GM21723 (cell line): ENCODE data around the gene ZCCHC10.
"Not testable (repeated sequence)": the region's sequence is repeated elsewhere in the genome, so short reads cannot be mapped to it uniquely, and the experiment has no call there.

ENCODE experiments used
- ATAC-seq: cut with Tn5 transposase; IDR thresholded peaks from one replicate; pipeline ENCODE4 v1.9.1; 2021; ENCODE audit warnings: mild to moderate bottlenecking, moderate library complexity; ENCODE audit not compliant: unreplicated experiment

Gene ZCCHC10

DNA sequence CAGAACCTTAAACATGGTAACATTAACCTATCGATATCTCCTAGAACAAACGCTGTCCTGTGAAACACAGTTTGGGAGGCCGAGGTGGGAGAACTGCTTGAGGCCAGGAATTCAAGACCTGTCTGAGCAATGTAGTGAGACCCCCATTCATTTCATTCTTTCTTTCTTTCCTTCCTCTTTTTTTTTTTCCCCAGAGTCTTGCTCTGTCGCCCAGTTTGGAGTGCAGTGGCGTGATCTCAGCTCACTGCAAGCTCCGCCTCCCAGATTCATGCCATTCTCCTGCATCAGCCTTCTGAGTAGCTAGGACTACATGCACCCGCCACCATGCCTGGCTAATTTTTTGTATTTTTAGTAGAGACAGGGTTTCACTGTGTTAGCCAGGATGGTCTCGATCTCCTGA lies 20.2 kb upstream of the ZCCHC10 start:
- ATAC-seq: not testable (repeated sequence)

DNA sequence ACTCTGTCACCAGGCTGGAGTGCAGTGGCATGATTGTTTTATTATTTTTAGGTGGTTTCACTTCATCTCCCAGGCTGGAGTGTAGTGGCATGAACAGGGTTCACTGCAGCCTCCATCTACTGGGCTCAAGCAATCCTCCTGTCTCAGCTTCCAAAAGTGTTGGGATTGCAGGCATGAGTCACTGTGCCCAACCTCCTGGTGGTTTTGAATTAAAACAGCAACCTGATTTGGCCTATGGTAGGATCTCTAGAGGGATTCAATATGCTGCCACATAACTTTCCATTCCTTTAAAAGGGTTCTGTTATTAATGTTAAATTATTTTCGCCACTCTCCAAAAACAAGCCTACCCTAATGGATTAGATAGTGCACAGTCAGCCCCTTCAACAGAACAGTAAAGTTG lies 15.6 kb upstream of the ZCCHC10 start:
- no peak for ATAC-seq

DNA sequence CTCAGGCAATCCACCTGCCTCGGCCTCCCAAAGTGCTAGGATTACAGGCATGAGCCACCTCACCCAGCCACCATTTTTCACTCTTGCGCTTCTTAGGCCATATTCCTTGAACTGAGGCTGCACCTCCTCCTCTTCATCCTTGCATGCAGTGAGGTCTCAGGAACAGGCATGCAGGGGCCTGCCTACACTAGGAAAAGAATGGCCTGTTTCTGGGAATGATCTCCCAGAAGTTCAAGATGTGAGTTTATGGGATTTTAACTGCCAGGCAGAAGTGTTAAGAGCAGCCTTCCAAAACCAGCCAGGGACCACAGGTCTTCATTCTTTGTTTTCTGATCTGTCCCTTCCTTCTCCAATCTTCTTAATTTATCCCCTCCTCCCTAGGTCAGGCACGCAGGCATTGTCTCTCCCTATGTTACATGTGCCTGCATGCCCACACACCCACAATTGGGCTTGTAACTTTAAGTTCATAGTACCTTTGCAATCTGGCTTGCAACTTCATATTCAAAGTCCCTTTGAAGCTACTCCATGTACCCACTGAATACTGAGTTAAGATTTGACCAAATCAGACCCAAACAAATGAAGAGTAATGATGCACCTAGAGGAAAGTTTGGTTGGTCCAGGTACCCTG lies 14.9 kb upstream of the ZCCHC10 start:
- no peak for ATAC-seq

DNA sequence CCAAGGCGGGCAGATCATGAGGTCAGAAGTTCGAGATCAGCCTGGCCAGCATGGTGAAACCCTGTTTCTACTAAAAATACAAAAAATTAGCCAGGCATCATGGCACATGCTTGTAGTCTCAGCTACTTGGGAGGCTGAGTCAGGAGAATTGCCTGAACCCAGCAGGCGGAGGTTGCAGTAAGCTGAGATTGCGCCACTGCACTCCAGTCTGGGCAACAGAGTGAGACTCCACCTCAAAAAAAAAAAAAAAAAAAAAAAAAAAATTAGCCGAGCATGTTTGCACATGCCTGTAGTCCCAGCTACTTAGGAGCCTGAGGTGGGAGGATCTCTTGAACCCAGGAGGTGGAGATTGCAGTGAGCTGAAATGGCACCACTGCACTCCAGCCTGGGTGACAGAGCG lies 10.3 kb upstream of the ZCCHC10 start:
- ATAC-seq: not testable (repeated sequence)

DNA sequence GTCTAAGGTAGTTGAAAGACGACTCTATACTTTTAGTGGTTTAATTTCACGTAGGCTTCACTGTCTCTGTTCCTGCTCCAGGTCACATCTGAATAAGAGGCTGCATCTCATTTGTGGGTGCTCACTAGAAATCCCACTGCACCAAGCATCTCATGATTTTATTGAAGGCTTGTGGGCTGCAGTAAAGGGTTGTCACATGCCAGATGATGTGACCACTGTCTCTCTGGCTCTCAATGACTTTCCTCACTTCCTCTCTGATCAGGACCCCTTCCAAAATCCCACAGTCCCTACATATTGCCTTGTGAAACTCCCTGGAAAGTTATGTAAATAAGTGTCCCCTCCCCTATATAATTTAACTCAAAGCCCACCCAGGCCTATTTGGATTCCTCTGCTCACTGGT lies 8.9 kb upstream of the ZCCHC10 start:
- no peak for ATAC-seq

DNA sequence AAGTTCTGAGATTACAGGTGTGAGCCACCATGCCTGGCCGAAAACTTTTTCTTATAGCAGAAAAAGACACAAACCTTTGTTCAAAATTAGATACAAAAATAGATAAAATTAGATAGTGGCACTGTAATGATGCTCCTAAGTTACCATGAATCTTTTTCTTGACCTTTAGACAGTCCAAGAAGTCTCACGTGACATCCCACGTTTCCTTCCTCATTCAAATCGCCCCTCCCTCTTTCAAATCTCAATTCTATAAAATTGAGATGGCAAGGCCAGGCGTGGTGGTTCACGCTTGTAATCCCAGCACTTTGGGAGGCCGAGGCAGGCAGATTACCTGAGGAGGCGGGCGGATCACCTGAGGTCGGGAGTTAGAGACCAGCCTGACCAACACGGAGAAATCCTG lies 7.7 kb upstream of the ZCCHC10 start:
- ATAC-seq: no peak

DNA sequence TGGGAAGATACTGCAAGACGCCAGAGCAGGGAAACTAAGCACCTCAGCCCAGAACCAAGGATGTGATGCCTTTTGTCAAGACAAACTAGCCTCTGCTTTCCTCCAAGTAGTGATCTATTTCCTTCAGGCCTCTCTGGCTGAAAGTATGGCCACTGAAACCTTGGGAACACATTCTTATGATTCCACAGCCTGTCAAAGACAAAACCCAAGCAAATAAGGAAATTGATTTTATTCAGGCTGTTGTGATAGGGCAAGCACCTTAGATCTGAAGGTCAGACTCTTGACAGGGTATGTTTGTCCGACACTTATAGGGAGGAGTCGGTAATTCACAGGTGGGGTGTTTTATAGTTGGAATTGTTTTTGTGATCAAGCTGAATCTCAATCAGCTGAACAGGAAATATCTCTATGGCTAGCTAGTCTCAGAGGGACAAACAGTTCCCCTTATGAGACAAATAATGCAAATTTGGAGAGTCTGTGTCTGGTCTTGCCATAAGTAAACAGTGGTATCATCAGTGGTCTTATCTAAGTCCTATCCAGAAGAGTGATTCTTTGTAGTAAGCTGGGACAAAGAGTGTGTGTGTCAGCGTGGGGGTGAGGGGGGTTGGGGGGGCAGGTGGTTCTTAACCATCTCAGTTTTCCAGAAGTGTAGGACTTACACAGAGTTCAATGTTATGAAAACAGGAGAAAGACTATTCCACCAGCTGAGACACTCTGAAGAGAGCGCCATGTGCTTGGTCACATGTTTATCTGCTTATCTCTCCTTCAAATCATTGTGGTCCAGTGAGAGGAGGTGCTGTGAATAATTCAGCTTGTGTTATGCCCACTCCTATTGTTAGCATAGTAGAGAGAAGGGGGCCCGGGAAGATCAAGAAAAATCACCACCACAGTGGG lies 6.7 kb upstream of the ZCCHC10 start:
- ATAC-seq: peak; percentile 72

DNA sequence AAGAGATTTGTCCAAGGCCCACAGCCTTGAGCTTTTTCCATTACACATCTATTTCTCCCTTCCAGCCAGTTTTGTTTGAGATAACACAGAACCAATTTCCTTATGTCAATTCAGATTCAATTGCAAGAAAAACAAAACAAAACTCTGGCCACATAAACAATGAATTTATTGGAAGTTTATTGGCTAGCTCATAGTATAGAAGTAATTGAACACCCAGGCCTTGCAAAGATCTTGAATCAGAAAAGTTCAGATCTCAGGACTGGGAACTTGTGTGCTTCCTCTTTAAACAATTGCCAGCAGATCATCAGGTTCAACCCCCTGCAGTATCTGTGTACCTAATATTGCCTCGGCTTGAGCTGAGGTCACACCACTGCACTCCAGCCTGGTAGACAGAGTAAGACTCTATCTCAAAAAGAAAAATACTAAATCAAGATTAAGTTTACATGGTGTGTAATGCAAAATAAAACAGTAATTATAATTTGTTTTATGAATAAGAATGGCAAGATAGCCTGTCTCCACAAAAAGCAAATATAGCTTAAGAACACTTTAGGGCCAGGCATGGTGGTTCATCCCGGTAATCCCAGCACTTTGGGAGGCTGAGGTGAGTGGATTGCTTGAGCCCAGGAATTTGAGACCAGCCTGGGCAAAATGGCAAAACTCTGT lies 4.1 kb upstream of the ZCCHC10 start:
- no peak for ATAC-seq

DNA sequence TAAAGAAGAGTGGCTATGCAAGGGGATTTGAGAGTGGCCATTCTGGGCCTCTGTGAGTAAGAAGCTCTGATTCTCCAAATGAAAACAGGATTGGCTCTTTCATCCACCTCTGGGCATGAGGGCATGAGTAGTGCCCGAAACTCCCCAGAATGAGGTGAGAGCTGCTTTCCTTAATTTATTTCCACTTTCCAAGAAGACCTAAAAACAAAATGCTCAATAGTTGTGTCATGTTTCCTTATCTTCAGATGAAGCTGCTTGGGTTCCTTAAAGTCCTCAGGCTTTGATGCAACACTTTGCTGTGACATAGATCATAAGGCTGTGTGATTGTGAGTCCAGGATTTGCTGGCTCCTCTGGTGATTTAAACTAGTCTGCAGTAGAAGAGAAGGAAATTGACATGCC lies 3.1 kb upstream of the ZCCHC10 start:
- ATAC-seq: no peak

DNA sequence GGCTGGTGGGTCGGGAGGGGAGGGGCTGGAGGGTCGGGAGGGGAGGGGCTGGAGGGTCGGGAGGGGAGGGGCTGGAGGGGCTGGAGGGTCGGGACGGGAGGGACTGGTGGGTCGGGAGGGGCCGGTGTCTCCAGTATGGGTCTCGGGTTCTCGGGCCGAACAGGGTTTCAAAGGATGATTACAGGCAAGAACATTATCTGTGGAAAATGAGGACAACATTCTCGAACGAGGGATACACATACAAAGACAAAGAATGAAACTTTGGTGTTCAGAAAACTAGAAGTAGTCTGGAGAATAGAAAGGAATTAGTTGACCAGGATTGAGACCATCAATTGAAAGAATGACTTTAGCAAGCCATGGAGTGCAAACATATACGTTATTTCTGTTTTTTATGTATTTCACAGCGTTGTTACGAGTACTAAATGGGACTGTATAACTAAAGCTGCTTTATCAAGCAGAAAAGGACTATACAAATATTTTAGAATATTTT lies 360 bp upstream of the ZCCHC10 start:
- ATAC-seq: no peak

DNA sequence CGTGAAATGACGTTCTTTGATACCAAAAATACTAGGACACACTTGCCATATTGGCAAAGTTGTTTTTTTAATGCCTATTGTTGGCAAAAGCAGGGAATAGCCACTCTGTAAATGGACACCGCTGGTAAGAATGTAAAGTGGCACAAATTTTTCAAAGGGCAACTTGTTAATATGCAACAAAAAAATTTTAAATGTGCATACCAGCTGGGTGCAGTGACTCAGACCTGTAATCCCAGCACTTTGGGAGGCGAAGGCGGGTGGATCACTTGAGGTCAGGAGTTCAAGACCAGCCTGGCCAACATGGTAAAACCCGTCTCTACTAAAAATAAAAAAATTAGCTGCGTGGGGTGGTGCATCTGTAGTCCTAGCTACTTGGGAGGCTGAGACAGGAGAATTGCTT lies 6.9 kb downstream of the ZCCHC10 start:
- not testable (repeated sequence) for ATAC-seq

DNA sequence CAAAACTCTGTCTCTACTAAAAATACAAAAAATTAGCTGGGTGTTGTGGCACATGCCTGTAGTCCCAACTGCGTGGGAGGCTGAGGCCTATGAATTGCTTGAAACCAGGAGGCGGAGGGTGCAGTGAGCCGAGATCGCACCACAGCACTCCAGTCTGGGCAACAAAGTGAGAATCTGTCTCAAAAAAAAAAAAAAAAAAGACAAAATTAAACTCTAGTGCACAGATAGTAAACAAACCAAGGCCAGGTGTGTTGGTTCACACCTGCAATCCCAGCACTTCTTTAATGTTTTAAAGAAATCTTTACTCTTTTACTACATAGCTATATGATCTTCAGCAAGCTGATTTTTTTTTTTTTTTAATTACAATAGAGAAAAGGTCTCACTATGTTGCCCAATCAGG lies 8.4 kb downstream of the ZCCHC10 start:
- ATAC-seq: no peak

DNA sequence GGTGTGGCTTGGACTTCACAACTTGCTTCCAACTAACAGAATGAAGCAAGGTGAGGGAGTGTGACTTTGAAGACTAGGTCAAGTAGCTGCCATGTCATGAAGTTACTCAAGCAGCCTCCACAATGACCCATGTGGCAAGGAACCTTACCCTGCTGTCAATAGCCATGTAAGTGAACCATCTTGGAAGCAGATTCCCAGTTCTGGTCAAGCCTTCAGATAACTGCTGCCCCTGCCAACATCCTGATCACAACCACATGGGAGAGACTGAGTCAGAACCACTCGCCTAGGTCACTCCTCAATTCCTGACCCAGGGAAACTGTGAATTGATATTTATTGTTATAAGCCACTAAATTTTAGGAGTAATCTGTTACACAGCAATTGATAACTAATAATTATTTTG lies 10.9 kb downstream of the ZCCHC10 start:
- ATAC-seq: no peak

DNA sequence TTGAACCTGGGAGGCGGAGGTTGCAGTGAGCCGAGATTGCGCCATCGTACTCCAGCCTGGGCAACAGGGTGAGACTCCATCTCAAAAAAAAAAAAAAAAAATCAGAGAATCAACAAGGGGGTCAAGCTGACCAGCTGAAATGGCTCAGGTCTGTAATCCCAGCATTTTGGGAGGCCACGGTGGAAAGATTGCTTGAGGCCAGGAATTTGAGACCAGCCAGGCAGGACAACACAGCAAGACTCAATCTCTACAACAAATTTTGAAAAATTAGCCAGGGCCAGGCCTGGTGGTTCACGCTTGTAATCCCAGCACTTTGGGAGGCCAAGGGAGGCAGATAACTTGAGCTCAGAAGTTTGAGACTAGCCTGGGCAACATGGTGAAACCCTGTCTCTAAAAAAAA lies 17.9 kb downstream of the ZCCHC10 start:
- not testable (repeated sequence) for ATAC-seq

DNA sequence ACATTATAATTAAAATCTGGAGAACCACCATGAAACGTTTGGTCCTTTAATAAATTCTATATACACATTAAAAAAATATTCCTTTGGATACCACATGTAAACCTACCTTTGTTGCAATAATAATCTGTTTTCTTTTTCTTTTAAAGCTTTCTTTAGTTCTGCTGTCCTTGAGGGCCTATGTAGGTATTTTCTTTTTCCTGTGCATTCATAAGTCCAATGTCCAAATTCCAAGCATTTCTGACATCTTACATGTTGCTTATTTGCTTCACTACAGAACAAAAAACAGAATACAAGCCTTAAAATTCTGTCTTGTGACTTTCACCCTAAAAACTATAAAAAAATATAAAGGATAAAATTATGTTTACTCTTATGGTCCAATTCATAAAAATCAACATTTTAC lies 19.7 kb downstream of the ZCCHC10 start:
- ATAC-seq: no peak

DNA sequence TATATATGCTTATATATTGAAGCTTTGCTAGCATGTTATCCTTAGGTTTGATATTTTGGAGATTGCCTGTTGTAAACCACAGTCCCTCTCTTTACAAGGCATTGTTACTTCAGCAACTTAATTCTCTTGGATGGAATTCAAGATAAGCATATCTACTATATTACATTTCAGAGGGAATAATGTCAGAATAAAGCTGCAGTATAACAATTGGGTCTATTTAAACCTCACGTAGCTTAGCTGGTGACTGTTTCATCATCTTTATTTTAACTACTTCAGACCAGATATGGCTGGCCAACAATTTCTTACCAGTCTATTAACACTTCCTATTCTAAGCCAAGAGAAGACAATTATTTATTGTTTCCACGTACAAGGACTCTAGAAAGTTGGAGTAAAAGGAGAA lies 27.1 kb downstream of the ZCCHC10 start:
- ATAC-seq: no peak

DNA sequence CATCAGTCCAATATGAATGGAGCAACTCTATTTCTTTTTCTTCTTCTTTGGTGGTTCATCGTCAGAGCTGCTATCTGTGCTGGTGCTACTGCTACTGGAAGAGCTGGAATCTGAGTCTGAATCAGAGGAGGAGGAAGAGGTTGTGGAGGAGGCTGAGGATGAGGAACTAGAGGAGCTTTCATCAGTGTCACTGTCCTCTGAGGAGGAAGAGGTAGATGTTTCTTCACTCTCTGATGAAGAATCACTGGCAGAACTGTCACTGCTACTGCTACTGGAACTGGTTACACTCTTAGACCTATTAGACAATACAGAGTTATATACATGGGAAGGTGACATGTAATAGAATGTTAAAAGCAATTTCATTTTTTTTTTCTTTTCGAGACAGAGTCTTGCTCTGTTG lies 27.8 kb downstream of the ZCCHC10 start:
- no peak for ATAC-seq

DNA sequence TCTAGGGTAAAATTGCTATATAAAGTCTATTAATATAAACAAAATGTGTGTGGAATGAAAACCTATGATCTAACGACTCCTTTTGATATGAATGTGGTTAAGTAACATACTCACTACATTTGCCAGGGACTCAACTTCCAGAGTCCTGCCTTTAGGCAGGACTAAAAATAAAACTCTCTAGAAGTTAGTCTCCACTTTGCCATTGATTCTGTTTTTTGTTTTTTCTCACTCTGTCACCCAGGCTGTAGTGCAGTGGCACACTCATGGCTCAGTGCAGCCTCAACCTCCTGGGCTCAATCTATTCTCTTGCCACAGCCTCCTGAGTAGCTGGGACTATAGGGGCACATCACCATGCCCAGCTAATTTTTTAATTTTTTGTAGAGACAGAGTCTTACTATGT lies 30.0 kb downstream of the ZCCHC10 start:
- no peak for ATAC-seq

DNA sequence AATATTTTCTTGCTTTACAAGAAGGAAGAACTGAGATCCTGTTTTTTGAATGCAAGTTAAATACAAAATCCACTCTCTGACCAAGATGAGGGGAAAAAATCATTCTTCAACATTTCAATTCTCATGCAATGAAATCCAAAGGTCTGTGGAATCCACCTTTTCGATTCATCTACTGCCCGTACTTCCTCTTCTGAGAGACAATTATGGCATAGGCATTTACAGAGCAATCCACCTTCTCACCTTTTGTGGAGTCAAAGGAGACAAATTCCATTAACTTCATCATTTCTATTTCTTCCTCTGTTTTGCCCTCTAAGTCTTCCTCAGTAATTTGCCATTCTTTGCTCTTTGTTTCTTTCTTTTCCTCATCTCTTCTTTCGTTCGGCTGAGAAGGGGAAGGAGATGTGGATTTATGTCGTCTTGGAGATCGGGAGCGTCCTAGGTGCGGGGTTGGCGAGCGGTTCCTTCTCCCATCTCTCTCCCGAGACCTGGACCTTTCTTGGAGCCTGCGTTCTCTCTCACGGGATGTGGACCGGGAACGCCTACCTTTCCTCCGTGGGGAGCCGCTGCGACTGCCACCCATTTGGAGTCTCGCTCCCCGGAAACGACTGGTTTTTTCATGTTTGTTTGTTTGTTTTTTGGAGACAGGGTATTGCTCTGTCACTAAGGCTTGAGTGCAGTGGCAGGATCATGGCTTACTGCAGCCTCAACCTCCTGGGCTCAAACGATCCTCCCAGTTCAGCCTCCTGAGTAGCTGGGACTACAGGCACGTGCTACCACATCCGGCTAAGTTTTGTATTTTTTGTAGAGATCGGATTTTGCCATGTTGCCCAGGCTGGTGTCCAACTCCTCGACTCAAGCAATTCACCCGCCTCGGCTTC lies 38.6 kb downstream of the ZCCHC10 start:
- no peak for ATAC-seq

DNA sequence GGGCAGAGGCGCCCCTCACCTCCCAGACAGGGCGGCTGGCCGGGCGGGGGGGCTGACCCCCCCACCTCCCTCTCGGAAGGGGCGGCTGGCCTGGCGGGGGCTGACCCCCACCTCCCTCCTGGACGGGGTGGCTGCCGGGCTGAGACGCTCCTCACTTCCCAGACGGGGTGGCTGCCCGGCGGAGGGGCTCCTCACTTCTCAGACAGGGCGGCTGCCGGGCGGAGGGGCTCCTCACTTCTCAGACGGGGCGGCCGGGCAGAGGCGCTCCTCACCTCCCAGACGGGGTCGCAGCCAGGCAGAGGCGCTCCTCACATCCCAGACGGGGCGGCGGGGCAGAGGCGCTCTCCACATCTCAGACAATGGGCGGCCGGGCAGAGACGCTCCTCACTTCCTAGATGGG lies 43.4 kb downstream of the ZCCHC10 start:
- not testable (repeated sequence) for ATAC-seq

DNA sequence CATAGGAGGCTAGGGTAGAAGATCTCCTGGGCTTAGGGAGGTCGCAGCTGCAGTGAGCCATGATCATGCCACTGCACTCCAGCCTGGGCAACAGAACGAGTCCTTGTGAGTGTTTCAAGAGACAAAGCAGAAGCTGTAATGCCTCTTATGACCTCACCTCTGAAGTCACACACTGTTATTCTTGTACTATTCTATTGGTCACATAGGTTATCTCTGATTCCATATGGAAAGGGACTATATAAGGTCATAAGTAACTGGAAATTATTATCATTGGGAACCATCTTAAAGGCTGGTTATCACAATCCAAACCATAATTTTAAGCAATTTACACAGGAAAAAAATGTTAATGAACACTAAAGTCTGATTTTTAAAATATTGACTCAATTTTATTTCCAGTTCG lies 45.1 kb downstream of the ZCCHC10 start:
- no peak for ATAC-seq
